Muscle layer of colon (tissue), 2 donors: ENCODE measurements around the gene STT3B.
A peak's percentile ranks its signal among the peaks of the same experiment; 100 is the strongest.

Experiments used
- H3K27ac ChIP-seq: one replicate; pipeline ENCODE4 v1.7.0; 2013; ENCODE audit warnings: low read depth, mild to moderate bottlenecking, low read length, moderate library complexity
- H3K27me3 ChIP-seq, 2 donors: one replicate each; pipeline ENCODE4 v1.7.0; 2013; ENCODE audit warnings: low read length in 2 of 2, mild to moderate bottlenecking in 2 of 2; ENCODE audit not compliant: insufficient read depth in 2 of 2, control insufficient read depth in 1 of 2
- H3K36me3 ChIP-seq: one replicate; pipeline ENCODE4 v1.7.0; 2013; ENCODE audit warnings: mild to moderate bottlenecking, low read length; ENCODE audit not compliant: insufficient read depth
- H3K4me1 ChIP-seq: one replicate; pipeline ENCODE4 v1.7.0; 2013; ENCODE audit warnings: mild to moderate bottlenecking, low read length; ENCODE audit not compliant: insufficient read depth
- H3K4me3 ChIP-seq, 2 donors: one replicate each; pipeline ENCODE4 v1.7.0; 2013; ENCODE audit warnings: low read length in 2 of 2, low read depth in 1 of 2, mild to moderate bottlenecking in 1 of 2, moderate library complexity in 1 of 2
- H3K9ac ChIP-seq: one replicate; pipeline ENCODE4 v1.7.0; 2013; ENCODE audit warnings: low read length
- H3K9me3 ChIP-seq: one replicate; pipeline ENCODE4 v1.7.0; 2013; ENCODE audit warnings: mild to moderate bottlenecking, low read length
- donor health status: abdominal sarcoma.
- donor health status: Adenocarcinoma of cecum.

The STT3B gene

DNA sequence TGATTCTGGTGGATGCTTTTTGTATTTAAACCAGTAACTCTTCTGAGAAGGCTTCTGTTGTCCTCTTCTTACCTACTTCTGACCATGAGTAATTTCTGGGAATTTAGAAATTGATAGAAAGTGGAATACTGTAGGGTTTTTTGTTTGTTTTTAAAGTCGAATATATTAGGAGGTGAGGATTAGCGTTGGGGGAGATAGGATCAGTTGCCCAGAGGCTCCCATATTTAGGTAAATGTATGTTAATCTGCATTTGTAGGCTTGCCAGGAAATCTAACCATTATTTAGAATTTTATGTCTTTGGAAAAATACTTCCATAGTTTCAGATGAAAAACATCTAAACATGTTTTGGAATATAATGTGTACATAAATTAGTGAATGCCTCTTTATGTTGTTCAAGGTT, 6.1 kb downstream of the STT3B start:
- no peak overlapping the region for H3K4me3 ChIP-seq
- H3K27ac ChIP-seq: no peak overlapping the region
- H3K9ac ChIP-seq: no peak overlapping the region
- no peaks in the 10 kb centered on the region for H3K9me3 ChIP-seq
- peaks cover 35% of the 10 kb centered on the region for H3K4me1 ChIP-seq
- H3K27me3 ChIP-seq: no peaks in the 10 kb centered on the region
- no peaks in the 10 kb centered on the region for H3K36me3 ChIP-seq

DNA sequence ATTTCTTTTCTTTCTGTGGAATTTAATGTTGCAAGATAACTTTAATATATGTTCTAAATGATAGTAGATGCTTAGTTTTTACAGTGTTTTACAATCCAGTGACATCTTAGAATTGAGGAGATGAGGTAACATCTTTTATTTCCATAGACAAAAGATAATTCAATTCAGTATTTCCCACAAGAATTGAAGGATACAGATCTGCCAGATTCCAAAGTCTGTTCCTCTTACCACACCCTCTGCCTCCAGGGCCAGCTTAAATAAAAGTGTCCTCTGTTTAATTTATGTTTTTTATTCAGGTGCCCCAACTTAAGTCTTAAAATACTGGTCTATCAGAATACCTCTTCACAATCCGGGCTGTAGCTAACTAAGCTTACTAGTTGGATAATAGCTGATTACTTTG, 6.5 kb downstream of the STT3B start:
- no peaks in the 10 kb centered on the region for H3K27me3 ChIP-seq
- H3K4me3 ChIP-seq: no peak overlapping the region
- H3K9ac ChIP-seq: no peak overlapping the region
- no peaks in the 10 kb centered on the region for H3K9me3 ChIP-seq
- no peak overlapping the region for H3K27ac ChIP-seq
- H3K4me1 ChIP-seq: peaks cover 35% of the 10 kb centered on the region
- no peaks in the 10 kb centered on the region for H3K36me3 ChIP-seq

DNA sequence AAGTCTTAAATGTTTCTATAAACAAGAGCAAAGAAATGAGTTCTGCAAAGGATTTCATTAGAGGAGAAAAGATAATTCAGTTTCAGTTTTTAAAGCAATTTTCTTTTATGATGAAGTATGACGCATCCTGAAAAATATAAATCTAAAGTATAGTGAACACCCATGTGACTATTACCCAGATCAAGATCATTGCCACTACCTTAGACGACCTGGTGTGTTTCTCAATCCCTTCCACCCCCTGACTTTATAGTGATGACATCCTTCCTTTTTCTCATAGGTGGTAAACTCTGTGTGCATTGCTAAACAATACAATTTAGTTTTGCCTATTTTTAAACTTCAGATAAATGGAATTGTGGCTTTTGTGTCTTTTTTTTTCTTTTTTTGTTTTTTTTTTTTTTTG, 8.4 kb downstream of the STT3B start:
- Histone ChIP-seq H3K9ac (no peak overlapping the region), H3K27ac (no peak overlapping the region), H3K4me3 (no peak overlapping the region), H3K27me3 (no peaks in the 10 kb centered on the region), H3K36me3 (no peaks in the 10 kb centered on the region), H3K4me1 (peaks cover 37% of the 10 kb centered on the region), H3K9me3 (no peaks in the 10 kb centered on the region)

DNA sequence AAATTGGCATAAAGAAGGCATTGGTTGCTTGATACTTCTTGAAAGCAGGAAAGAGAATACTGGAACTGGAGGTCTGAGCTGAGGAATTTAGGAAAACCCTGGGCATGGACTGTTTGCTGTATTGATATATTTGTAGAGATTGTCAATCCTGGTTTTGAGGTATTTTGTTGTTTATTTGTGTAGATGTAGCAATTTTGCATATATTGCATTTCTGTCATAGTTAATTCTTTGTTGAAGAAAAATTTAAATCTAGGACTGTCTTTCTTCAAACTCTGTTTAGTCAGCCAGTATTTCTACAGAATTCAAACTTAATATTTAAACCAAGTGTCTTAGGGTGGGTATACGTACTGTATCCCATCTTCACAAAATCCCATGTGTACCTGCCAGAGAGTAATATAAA, 9.5 kb downstream of the STT3B start:
- H3K4me3 ChIP-seq: no peak overlapping the region
- no peak overlapping the region for H3K9ac ChIP-seq
- no peaks in the 10 kb centered on the region for H3K27me3 ChIP-seq
- no peaks in the 10 kb centered on the region for H3K36me3 ChIP-seq
- H3K27ac ChIP-seq: no peak overlapping the region
- H3K9me3 ChIP-seq: no peaks in the 10 kb centered on the region
- H3K4me1 ChIP-seq: peaks cover 37% of the 10 kb centered on the region

DNA sequence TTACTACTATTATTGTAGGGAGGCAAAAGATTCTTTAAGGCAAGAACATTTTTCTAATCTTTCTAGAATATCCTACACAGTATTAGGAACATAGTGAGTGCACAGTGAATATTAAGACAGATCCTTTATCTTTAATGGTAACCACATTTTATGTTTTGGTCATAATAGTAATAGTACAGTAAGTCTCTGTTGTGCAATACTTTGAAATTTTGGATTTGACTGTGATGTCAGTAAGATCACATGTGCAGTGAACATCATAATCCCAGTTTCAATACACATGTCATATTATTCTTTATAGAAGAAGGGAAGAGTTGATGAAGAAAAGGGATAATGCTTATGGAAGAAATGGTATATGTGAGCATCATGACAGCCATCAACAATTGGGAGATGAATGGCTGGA, 10.7 kb downstream of the STT3B start:
- H3K27me3 ChIP-seq: no peaks in the 10 kb centered on the region
- no peak overlapping the region for H3K27ac ChIP-seq
- no peak overlapping the region for H3K9ac ChIP-seq
- H3K36me3 ChIP-seq: no peaks in the 10 kb centered on the region
- no peaks in the 10 kb centered on the region for H3K9me3 ChIP-seq
- H3K4me3 ChIP-seq: no peak overlapping the region
- peaks cover 33% of the 10 kb centered on the region for H3K4me1 ChIP-seq

DNA sequence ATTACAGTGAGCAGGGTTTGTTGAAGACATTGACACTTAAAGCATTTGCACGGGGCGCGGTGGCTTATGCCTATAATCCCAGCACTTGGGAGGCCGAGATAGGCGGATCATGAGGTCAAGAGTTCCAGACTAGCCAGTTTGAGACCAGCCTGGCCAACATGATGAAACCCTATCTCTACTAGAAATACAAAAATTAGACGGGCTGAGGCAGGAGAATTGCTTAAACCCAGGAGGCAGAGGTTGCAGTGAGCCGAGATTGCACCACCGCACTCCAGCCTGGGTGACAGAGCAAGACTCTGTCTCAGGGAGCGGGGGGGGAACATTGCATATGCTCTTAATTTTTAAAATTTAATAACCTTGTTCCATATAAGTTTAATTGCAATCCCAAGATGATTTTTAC, 11.9 kb downstream of the STT3B start:
- Histone ChIP-seq H3K27ac (peak overlapping the region; percentile 14), H3K27me3 (no peaks in the 10 kb centered on the region), H3K4me3 (no peak overlapping the region), H3K4me1 (peaks cover 29% of the 10 kb centered on the region), H3K9ac (no peak overlapping the region), H3K9me3 (no peaks in the 10 kb centered on the region), H3K36me3 (no peaks in the 10 kb centered on the region)

DNA sequence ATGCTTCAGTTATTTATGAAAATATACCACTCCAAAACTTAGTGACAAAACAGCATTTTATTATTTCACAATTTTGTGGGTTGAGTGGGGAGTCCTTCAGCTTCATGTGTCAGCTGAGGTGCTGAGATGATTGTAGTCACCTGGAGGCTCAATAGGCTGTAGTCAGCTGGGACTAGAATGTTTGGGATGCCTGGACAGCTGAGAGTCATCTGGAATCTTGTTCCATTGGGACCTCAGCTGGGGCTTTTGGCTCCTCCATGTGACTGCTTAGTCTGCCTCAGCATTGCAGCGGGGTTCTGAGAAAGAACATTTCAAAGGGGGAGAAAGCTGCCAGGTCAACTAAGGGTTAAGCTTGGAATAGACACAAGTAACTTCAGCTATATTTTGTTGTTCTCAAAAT, 13.4 kb downstream of the STT3B start:
- Histone ChIP-seq H3K9ac (no peak overlapping the region), H3K9me3 (no peaks in the 10 kb centered on the region), H3K4me3 (no peak overlapping the region), H3K27me3 (no peaks in the 10 kb centered on the region), H3K27ac (no peak overlapping the region), H3K36me3 (no peaks in the 10 kb centered on the region), H3K4me1 (peaks cover 41% of the 10 kb centered on the region)

DNA sequence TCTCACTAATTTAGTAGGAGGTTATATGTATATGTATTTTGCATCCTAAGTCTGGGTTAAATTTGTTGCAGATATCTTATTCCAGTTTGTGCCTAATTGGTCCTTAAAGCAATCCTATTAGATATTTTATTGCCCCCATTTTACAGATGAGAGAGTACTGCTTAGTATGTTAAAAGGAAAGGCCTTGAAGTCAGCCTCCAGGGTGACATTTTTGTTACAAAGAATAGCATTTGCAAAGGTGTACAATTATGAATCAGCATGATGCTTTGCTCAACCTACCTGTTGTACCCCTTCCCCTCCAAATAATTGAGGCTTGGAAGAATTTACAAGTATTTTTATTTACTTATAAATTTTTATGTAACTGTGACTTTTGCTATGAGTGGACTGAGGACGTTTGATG, 14.0 kb downstream of the STT3B start:
- no peak overlapping the region for H3K27ac ChIP-seq
- no peaks in the 10 kb centered on the region for H3K9me3 ChIP-seq
- H3K4me1 ChIP-seq: peaks cover 45% of the 10 kb centered on the region
- no peaks in the 10 kb centered on the region for H3K36me3 ChIP-seq
- no peaks in the 10 kb centered on the region for H3K27me3 ChIP-seq
- no peak overlapping the region for H3K4me3 ChIP-seq
- no peak overlapping the region for H3K9ac ChIP-seq

DNA sequence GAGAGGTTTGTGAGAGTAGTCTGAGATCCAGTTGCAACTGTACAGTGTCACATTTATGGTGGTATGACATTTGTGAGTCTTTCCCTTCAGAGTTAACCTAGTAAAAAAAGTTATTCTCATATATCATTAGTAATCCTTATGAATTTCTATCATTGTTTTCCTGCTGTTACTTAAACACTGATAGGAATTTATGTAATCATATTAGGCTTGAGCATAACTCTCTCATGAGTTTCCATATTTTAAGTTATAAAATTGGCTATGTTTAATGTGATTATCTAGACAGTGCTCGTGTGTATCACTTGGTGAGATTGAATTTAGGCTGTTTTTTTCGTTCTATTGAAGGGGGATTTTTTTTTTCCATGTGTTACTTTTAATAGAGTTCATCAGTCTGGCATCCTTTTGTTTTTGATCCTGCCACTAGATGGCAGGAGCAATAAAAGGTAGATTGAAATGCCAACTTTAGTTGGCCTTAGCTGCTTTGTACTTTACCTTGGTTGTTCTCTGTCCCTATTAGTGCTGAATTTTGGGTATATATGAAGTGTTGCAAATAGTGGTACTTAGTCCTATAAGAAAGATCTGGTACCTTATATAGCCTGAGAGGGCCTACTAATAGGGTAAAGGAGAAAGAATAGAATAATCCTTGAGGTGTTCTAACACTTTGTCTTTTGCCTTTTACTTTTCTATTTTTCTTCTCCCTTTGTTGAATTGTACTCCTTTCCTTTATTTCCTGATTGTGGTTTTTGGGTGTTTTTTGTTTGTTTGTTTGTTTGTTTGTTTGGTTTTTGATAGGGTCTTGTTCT, 17.9 kb downstream of the STT3B start:
- Histone ChIP-seq H3K4me1 (peaks cover 34% of the 10 kb centered on the region), H3K9me3 (no peaks in the 10 kb centered on the region)

DNA sequence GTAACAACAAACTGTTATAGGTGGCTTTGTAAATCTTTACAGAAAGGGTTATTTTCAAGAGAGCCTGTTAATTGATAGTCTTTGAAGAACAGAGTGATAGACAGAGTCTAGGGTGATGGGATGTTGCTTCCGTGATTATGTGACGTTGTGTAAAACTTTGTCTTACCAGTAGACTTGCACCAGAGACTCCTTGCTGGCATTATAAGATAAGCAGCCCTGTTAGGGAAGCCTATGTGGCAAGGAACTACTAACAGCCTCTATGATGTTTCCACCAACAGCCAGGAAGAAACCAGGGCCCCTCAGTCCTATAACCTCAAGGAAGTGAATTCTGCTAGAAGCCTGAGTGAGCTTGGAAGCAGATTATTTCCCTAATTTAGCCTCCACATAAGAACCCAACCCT, 18.9 kb downstream of the STT3B start:
- H3K27ac ChIP-seq: no peak overlapping the region
- H3K4me1 ChIP-seq: peaks cover 27% of the 10 kb centered on the region
- H3K27me3 ChIP-seq: no peaks in the 10 kb centered on the region
- H3K9ac ChIP-seq: no peak overlapping the region
- no peak overlapping the region for H3K4me3 ChIP-seq
- H3K9me3 ChIP-seq: no peaks in the 10 kb centered on the region
- no peaks in the 10 kb centered on the region for H3K36me3 ChIP-seq

More for the DNA sequence above, 17.9 kb downstream of the STT3B start:
- Histone ChIP-seq H3K27me3 (no peaks in the 10 kb centered on the region), H3K9ac (no peak overlapping the region), H3K27ac (no peak overlapping the region), H3K4me3 (no peak overlapping the region), H3K36me3 (no peaks in the 10 kb centered on the region)

DNA sequence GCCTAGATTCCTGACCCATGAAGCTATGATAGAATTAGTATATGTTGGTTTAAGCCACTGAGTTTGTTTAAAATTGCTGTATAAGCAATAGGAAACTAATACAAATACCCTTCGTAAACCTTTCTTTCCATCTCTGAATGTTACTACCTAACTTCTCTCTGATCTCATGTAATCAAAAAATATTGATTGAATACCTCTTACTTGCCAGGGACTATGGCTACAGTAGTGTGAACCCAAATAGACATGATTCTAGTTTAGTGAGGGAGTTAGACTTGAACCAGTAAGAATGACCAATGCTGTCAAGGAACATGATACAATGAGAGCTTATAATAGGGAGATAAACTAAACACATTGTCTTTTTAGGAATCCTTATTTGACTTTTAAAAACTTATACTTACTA, 19.4 kb downstream of the STT3B start:
- H3K9ac ChIP-seq: no peak overlapping the region
- peaks cover 24% of the 10 kb centered on the region for H3K4me1 ChIP-seq
- H3K27me3 ChIP-seq: no peaks in the 10 kb centered on the region

DNA sequence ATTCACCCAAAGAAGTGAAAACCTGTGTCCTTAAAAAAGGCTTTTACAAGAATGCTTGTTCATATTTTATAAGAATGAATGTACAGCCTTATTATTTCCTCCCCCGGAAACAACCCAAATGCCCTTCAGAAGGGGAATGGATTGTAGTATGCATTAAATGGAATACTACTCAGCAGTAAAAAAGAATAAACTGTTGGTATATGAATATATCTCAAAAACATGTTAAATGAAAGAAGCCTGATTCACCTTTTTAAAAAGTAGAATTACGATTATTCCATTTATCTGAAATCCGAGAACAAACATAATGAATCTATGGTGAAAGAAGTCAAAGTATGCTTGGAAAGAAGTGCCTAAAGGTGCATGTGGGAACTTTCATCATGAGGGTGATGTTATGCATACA, 20.5 kb downstream of the STT3B start:
- Histone ChIP-seq H3K27ac (no peak overlapping the region), H3K4me1 (peaks cover 24% of the 10 kb centered on the region), H3K27me3 (no peaks in the 10 kb centered on the region), H3K9me3 (no peaks in the 10 kb centered on the region), H3K36me3 (no peaks in the 10 kb centered on the region), H3K4me3 (no peak overlapping the region), H3K9ac (no peak overlapping the region)

More for the DNA sequence above, 19.4 kb downstream of the STT3B start:
- no peak overlapping the region for H3K4me3 ChIP-seq
- H3K9me3 ChIP-seq: no peaks in the 10 kb centered on the region
- no peaks in the 10 kb centered on the region for H3K36me3 ChIP-seq
- no peak overlapping the region for H3K27ac ChIP-seq
